Nephron (organoid): Measurements from ENCODE around the gene ARHGAP15.
A peak's percentile ranks its signal among the peaks of the same experiment; 100 is the strongest.

Source experiments
- H3K27ac Mint-ChIP-seq, 3 experiments: 2 replicates each; pipeline ENCODE4 v1.8.0; 2020; ENCODE audit warnings: mixed read lengths in 3 of 3, mild to moderate bottlenecking in 2 of 3, moderate library complexity in 1 of 3
- H3K27me3 Mint-ChIP-seq: 2 replicates; pipeline ENCODE4 v1.8.0; 2021; ENCODE audit warnings: low read depth, mild to moderate bottlenecking, moderate library complexity, mixed read lengths
- H3K36me3 Mint-ChIP-seq: 2 replicates; pipeline ENCODE4 v1.8.0; 2020; ENCODE audit warnings: low read depth, mixed read lengths
- H3K4me1 Mint-ChIP-seq: 2 replicates; pipeline ENCODE4 v1.8.0; 2020; ENCODE audit warnings: mixed read lengths
- H3K4me3 Mint-ChIP-seq, 3 experiments: 2 replicates each; pipeline ENCODE4 v1.8.0; 2020; ENCODE audit warnings: mild to moderate bottlenecking in 3 of 3, mixed read lengths in 3 of 3, moderate library complexity in 2 of 3
- H3K9me3 Mint-ChIP-seq: 2 replicates; pipeline ENCODE4 v1.8.0; 2020; ENCODE audit warnings: mixed read lengths
- TF ChIP-seq, protein P1 (sequence below), 3 experiments: fragments of 200-600 bp; sonication (generic); IDR thresholded peaks; one replicate each; pipeline ENCODE4 v1.5.0; 2021; ENCODE audit warnings: antibody characterized with exemption in 3 of 3; ENCODE audit not compliant: unreplicated experiment in 3 of 3

Gene ARHGAP15

DNA sequence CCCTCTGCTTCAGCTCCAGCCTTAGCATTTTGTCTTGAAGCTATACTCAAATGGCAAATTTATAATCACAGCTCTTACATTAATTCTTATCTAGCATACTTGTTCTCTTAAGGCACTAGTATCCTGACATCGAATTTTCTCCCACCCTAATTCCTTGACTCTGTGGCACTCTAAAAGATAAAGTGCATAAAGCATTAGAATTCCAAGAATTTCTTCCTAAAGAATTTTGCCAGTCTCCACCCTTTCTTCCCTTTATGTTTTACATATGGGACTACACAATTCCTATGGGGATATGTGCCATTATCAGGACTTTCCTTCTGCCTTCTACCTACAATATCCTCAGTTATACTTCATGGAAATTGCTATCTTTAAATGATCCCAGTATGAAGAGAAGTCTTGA, 560.3 kb downstream of the ARHGAP15 start:
- Mint-ChIP-seq H3K27ac (peak overlapping the region; percentile 31 to 39 (median 33)), H3K4me3 (no peak overlapping the region)

DNA sequence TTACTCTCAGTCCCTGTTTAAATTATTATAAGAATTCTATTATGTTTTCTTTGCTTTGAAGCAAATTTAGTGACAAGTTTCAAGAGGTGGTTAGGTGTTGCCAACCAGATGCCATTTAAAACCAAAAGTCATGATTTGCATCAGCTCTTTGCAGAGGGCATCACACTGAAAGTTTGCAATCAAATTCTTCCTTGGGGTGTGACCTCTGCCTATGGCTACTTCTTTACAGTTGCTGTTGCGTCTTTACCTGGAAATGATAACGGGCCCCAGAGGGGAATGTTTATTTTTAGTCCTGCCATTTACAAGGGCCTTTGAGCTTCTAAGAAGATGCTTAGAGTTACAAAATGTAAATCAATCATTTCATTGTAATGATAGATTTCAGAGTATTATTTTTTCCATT, 561.0 kb downstream of the ARHGAP15 start:
- no peaks in the 10 kb centered on the region for H3K36me3 Mint-ChIP-seq
- TF ChIP-seq, protein P1, sequence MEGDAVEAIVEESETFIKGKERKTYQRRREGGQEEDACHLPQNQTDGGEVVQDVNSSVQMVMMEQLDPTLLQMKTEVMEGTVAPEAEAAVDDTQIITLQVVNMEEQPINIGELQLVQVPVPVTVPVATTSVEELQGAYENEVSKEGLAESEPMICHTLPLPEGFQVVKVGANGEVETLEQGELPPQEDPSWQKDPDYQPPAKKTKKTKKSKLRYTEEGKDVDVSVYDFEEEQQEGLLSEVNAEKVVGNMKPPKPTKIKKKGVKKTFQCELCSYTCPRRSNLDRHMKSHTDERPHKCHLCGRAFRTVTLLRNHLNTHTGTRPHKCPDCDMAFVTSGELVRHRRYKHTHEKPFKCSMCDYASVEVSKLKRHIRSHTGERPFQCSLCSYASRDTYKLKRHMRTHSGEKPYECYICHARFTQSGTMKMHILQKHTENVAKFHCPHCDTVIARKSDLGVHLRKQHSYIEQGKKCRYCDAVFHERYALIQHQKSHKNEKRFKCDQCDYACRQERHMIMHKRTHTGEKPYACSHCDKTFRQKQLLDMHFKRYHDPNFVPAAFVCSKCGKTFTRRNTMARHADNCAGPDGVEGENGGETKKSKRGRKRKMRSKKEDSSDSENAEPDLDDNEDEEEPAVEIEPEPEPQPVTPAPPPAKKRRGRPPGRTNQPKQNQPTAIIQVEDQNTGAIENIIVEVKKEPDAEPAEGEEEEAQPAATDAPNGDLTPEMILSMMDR (IDR thresholded peaks at IDR 0.05; ENCODE audit: unreplicated experiment in 3 of 3) = no peak
- peaks cover 49% of the 10 kb centered on the region for H3K4me1 Mint-ChIP-seq

More for the DNA sequence above, 560.3 kb downstream of the ARHGAP15 start:
- TF ChIP-seq, protein P1 (IDR thresholded peaks at IDR 0.05; ENCODE audit: unreplicated experiment in 3 of 3) = no peak
- Mint-ChIP-seq H3K36me3 (no peaks in the 10 kb centered on the region), H3K4me1 (peaks cover 56% of the 10 kb centered on the region), H3K27me3 (no peaks in the 10 kb centered on the region), H3K9me3 (no peaks in the 10 kb centered on the region)

DNA sequence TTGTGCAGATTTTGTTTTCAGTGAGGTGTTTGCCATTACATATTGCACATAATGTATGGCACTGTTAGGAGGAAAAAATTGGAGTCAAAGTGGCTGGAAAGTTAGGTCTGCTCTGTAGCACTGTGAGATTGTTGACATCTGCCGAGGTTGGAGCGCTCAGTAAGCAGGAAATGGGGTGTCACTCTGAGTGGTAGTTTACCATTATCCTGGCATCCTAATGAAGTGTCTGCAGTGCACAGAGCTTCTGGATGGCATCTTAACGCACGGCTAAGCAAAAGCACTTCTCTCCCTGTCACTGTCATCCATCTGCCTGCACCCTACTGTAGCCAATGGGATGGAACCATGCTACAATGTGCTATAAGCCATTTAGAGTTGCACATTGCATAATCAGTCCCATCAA, 561.9 kb downstream of the ARHGAP15 start:
- Mint-ChIP-seq H3K4me3 (no peak overlapping the region), H3K4me1 (peaks cover 44% of the 10 kb centered on the region), H3K36me3 (no peaks in the 10 kb centered on the region), H3K9me3 (no peaks in the 10 kb centered on the region), H3K27ac (peak overlapping the region in 1 of 3 experiments; percentile 47), H3K27me3 (no peaks in the 10 kb centered on the region)
- TF ChIP-seq, protein P1 (IDR thresholded peaks at IDR 0.05; ENCODE audit: unreplicated experiment in 3 of 3) = no peak

More for the DNA sequence above, 561.0 kb downstream of the ARHGAP15 start:
- Mint-ChIP-seq H3K27ac (no peak overlapping the region), H3K9me3 (no peaks in the 10 kb centered on the region), H3K4me3 (no peak overlapping the region), H3K27me3 (no peaks in the 10 kb centered on the region)

DNA sequence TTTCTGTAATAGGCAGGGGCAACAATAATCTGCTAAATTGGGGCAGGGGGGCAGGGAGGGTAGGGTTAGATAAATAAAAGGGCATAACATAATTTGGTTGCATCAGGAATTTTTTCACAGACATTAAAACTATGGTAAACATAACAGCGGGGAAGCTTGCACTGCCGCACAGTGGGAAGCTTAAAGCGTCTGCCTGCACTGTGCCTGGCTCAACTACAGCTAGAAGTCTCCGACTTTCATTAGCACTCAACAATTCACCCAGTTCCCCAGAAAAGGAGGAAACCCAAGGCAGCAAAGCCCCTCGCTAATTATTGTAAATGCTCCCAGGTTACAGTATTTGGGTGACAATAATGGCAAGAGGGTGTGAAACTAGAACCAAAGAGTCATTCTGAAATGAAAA, 562.9 kb downstream of the ARHGAP15 start:
- Mint-ChIP-seq H3K9me3 (no peaks in the 10 kb centered on the region), H3K4me3 (no peak overlapping the region), H3K27ac (peak overlapping the region in 2 of 3 experiments; percentile 34 to 47), H3K27me3 (no peaks in the 10 kb centered on the region), H3K4me1 (peaks cover 37% of the 10 kb centered on the region), H3K36me3 (no peaks in the 10 kb centered on the region)
- TF ChIP-seq, protein P1 (IDR thresholded peaks at IDR 0.05; ENCODE audit: unreplicated experiment in 3 of 3) = no peak

DNA sequence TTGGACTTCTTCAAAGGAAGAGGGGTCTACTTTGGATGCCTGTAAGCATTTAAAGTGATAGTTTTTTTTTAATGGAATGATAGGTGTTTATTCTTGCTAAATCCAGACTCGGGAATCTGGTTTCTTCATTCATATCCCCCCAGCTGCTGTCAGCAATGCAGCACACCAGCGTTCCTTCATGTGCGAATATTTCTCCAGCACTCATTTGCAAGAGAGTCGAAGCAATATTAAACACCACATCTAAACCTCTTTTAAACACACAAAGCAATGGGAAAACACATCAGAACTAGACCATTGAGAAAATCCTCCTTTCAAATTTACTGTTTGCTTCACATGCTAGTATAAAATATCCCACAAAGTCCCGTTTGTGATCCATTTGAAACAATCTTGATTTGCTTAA, 563.7 kb downstream of the ARHGAP15 start:
- no peaks in the 10 kb centered on the region for H3K9me3 Mint-ChIP-seq
- no peaks in the 10 kb centered on the region for H3K27me3 Mint-ChIP-seq
- H3K4me1 Mint-ChIP-seq = peaks cover 43% of the 10 kb centered on the region
- H3K4me3 Mint-ChIP-seq = no peak overlapping the region
- peak overlapping the region in 2 of 3 experiments; percentile 65 to 77 for H3K27ac Mint-ChIP-seq
- TF ChIP-seq, protein P1 (IDR thresholded peaks at IDR 0.05; ENCODE audit: unreplicated experiment in 3 of 3) = no peak
- no peaks in the 10 kb centered on the region for H3K36me3 Mint-ChIP-seq

DNA sequence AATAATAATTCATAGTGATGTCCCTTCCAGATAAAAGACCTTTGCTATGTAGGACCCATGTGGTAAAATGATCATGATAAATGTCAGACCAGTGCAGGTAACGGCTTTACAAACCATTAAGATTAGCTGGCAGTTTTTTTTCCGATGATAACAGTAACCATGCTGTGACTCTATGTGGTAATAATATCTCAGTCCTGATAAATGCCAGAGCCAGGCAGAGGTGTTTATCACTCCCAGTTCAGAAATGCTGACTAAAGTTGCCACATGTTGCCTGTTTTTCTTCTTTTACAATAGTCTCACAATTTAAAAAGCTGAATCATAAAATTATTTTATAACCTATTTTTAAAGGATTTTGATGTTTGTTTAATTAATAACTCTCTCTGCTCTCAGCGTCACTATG, 565.1 kb downstream of the ARHGAP15 start:
- H3K4me1 Mint-ChIP-seq = peaks cover 51% of the 10 kb centered on the region
- no peaks in the 10 kb centered on the region for H3K27me3 Mint-ChIP-seq
- H3K9me3 Mint-ChIP-seq = no peaks in the 10 kb centered on the region

More for the DNA sequence above, 565.1 kb downstream of the ARHGAP15 start:
- Mint-ChIP-seq H3K36me3 (no peaks in the 10 kb centered on the region), H3K4me3 (no peak overlapping the region), H3K27ac (peak overlapping the region in 2 of 3 experiments; percentile 29 to 30)
- TF ChIP-seq, protein P1 (IDR thresholded peaks at IDR 0.05; ENCODE audit: unreplicated experiment in 3 of 3) = no peak
